Hematopoietic multipotent progenitor cell treated with erythropoietin and hydrocortisone succinate and interleukin-3 and kit ligand, for 6 days (in vitro differentiated cells): ENCODE measurements around the gene C3orf20.

ENCODE experiments used
- DNase-seq: peaks from one replicate; pipeline ENCODE4 v3.0.0-alpha.2; 2015

The C3orf20 gene

GRCh38 chr3:14780927-14781507, 106.1 kb downstream of the C3orf20 start:
- peak; percentile 82 for DNase-seq

GRCh38 chr3:14783480-14784086, 108.6 kb downstream of the C3orf20 start:
- DNase-seq, result no peak

- no peak for DNase-seq
Observed at GRCh38 chr3:14784087-14784681, 109.2 kb downstream of the C3orf20 start.

GRCh38 chr3:14785207-14786155, 110.5 kb downstream of the C3orf20 start:
- DNase-seq, result no peak

- DNase-seq, result no peak
Observed at GRCh38 chr3:14786369-14786768, 111.4 kb downstream of the C3orf20 start.

- DNase-seq, result no peak
Observed at GRCh38 chr3:14787630-14788029, 112.7 kb downstream of the C3orf20 start.

GRCh38 chr3:14788644-14789043, 113.7 kb downstream of the C3orf20 start:
- no peak for DNase-seq

GRCh38 chr3:14789221-14789620, 114.3 kb downstream of the C3orf20 start:
- no peak for DNase-seq

- no peak for DNase-seq
Observed at GRCh38 chr3:14789640-14790285, 114.8 kb downstream of the C3orf20 start.

GRCh38 chr3:14791343-14791945, 116.5 kb downstream of the C3orf20 start:
- DNase-seq, result peak; percentile 77

- no peak for DNase-seq
Observed at GRCh38 chr3:14792691-14793121, 117.8 kb downstream of the C3orf20 start.

- DNase-seq, result no peak
Observed at GRCh38 chr3:14793126-14793857, 118.4 kb downstream of the C3orf20 start.

GRCh38 chr3:14793858-14794234, 118.9 kb downstream of the C3orf20 start:
- no peak for DNase-seq

- no peak for DNase-seq
Observed at GRCh38 chr3:14794435-14794834, 119.5 kb downstream of the C3orf20 start.

- DNase-seq, result no peak
Observed at GRCh38 chr3:14795996-14796395, 121.1 kb downstream of the C3orf20 start.

- no peak for DNase-seq
Observed at GRCh38 chr3:14796403-14797077, 121.6 kb downstream of the C3orf20 start.

GRCh38 chr3:14797731-14798130, 122.8 kb downstream of the C3orf20 start:
- DNase-seq, result no peak

- no peak for DNase-seq
Observed at GRCh38 chr3:14798231-14798630, 123.3 kb downstream of the C3orf20 start.

- DNase-seq, result no peak
Observed at GRCh38 chr3:14799146-14799545, 124.2 kb downstream of the C3orf20 start.

GRCh38 chr3:14801031-14801430, 126.1 kb downstream of the C3orf20 start:
- no peak for DNase-seq
